Suprapubic skin (tissue), 4 donors: ENCODE results near the gene WFDC2. TPM values are rescaled to one million over a fixed set of nuclear protein-coding genes. Genes with fewer than 3 reads are reported as not detected.

ENCODE experiments used
- DNase-seq, 2 donors: peaks; one replicate each; pipeline ENCODE4 v3.0.0-alpha.2; 2019; ENCODE audit warnings: low spot score in 2 of 2
- H3K27ac ChIP-seq: fragments of 200-600 bp; sonication (generic); one replicate; pipeline ENCODE4 v1.5.1; 2019
- H3K27me3 ChIP-seq: fragments of 200-600 bp; sonication (generic); one replicate; pipeline ENCODE4 v1.5.1; 2019
- H3K36me3 ChIP-seq: fragments of 200-600 bp; sonication (generic); one replicate; pipeline ENCODE4 v1.5.1; 2019
- H3K4me1 ChIP-seq: fragments of 200-600 bp; sonication (generic); one replicate; pipeline ENCODE4 v1.5.1; 2019
- H3K4me3 ChIP-seq: fragments of 200-600 bp; sonication (generic); one replicate; pipeline ENCODE4 v1.5.1; 2019; ENCODE audit warnings: mild to moderate bottlenecking
- H3K9me3 ChIP-seq: fragments of 200-600 bp; sonication (generic); one replicate; pipeline ENCODE4 v1.5.1; 2019
- CTCF ChIP-seq, 2 donors: fragments of 200-600 bp in 1 of 2; fragments of 450-650 bp in 1 of 2; sonication (generic) in 1 of 2; IDR thresholded peaks; one replicate each; pipeline ENCODE4 v1.5.1; 2016 to 2019; ENCODE audit warnings: antibody characterized with exemption in 2 of 2, mild to moderate bottlenecking in 1 of 2, moderate library complexity in 1 of 2
- EP300 ChIP-seq: sonication (generic); formaldehyde crosslinking; IDR thresholded peaks from one replicate; pipeline ENCODE4 v1.6.1; 2017; ENCODE audit warnings: antibody characterized with exemption
- POLR2A ChIP-seq, 2 donors: fragments of 450-650 bp; IDR thresholded peaks; one replicate each; pipeline ENCODE4 v1.6.1; 2017; ENCODE audit warnings: antibody characterized with exemption in 2 of 2, mild to moderate bottlenecking in 2 of 2, moderate library complexity in 2 of 2
- POLR2AphosphoS5 ChIP-seq, 3 donors: sonication (generic); formaldehyde crosslinking; IDR thresholded peaks; one replicate each; pipeline ENCODE4 v1.6.1; 2017; ENCODE audit warnings: antibody characterized with exemption in 3 of 3
- WGBS: methylation state at CpG from one replicate; pipeline ENCODE4 v1.1.5; 2018; 5-methylcytosine and 5-hydroxymethylcytosine counted together
- total RNA-seq, 4 donors: library from RNA; depleted of rRNA; stranded (reverse); fragments of >200 nt; gene quantifications; one replicate each; pipeline ENCODE4 v1.1.0, GENCODE V29; 2016

Gene WFDC2
- total RNA-seq, 4 donors from 2014 or later, result 29.6 to 58.0 (median 34.1) TPM

- Histone ChIP-seq H3K9me3 (no peaks in the 10 kb centered on the region), H3K36me3 (no peaks in the 10 kb centered on the region), H3K4me3 (no peak overlapping the region)
Measured at GRCh38 chr20:45501600-45501999, 32.0 kb downstream of the WFDC2 start.

GRCh38 chr20:45502561-45502960 lies 33.0 kb downstream of the WFDC2 start:
- H3K9me3 ChIP-seq, result no peaks in the 10 kb centered on the region
- no peaks in the 10 kb centered on the region for H3K36me3 ChIP-seq
- H3K27me3 ChIP-seq, result peaks cover 29% of the 10 kb centered on the region
- no peak for DNase-seq
- TF ChIP-seq EP300 (no peak), CTCF (IDR thresholded peaks at IDR 0.05) (no peak), POLR2A (IDR thresholded peaks at IDR 0.05) (no peak), POLR2AphosphoS5 (IDR thresholded peaks at IDR 0.05) (no peak)
- no peak overlapping the region for H3K4me3 ChIP-seq
- WGBS, result 63% methylated on average over 1 of the region's 1 CpG
- H3K4me1 ChIP-seq, result no peaks in the 10 kb centered on the region
- no peak overlapping the region for H3K27ac ChIP-seq

More at GRCh38 chr20:45501600-45501999, 32.0 kb downstream of the WFDC2 start:
- Histone ChIP-seq H3K27ac (no peak overlapping the region), H3K27me3 (peaks cover 33% of the 10 kb centered on the region), H3K4me1 (no peaks in the 10 kb centered on the region)
- WGBS, result 89% methylated on average over 1 of the region's 1 CpG
- no peak for TF ChIP-seq POLR2AphosphoS5 (IDR thresholded peaks at IDR 0.05)
- TF ChIP-seq CTCF (IDR thresholded peaks at IDR 0.05), result no peak
- no peak for TF ChIP-seq EP300
- TF ChIP-seq POLR2A (IDR thresholded peaks at IDR 0.05), result no peak
- no peak for DNase-seq

- TF ChIP-seq CTCF (IDR thresholded peaks at IDR 0.05), result no peak
- TF ChIP-seq EP300, result no peak
- TF ChIP-seq POLR2AphosphoS5 (IDR thresholded peaks at IDR 0.05), result no peak
- no peak for TF ChIP-seq POLR2A (IDR thresholded peaks at IDR 0.05)
- Histone ChIP-seq H3K4me3 (no peak overlapping the region), H3K4me1 (no peaks in the 10 kb centered on the region), H3K27me3 (peaks cover 20% of the 10 kb centered on the region), H3K9me3 (no peaks in the 10 kb centered on the region), H3K36me3 (no peaks in the 10 kb centered on the region), H3K27ac (no peak overlapping the region)
- DNase-seq, result no peak
- WGBS, result 53% methylated on average over 2 of the region's 2 CpGs
Measured at GRCh38 chr20:45503403-45503802, 33.9 kb downstream of the WFDC2 start.

GRCh38 chr20:45506398-45506797 lies 36.8 kb downstream of the WFDC2 start:
- no peaks in the 10 kb centered on the region for H3K36me3 ChIP-seq
- 85% methylated on average over 2 of the region's 2 CpGs for WGBS
- no peak for TF ChIP-seq CTCF (IDR thresholded peaks at IDR 0.05)
- no peak for TF ChIP-seq EP300
- no peak for TF ChIP-seq POLR2A (IDR thresholded peaks at IDR 0.05)
- TF ChIP-seq POLR2AphosphoS5 (IDR thresholded peaks at IDR 0.05), result no peak
- no peak overlapping the region for H3K27ac ChIP-seq
- H3K27me3 ChIP-seq, result peaks cover 3% of the 10 kb centered on the region
- no peak for DNase-seq
- no peaks in the 10 kb centered on the region for H3K9me3 ChIP-seq
- H3K4me3 ChIP-seq, result no peak overlapping the region
- H3K4me1 ChIP-seq, result no peaks in the 10 kb centered on the region

- no peaks in the 10 kb centered on the region for H3K36me3 ChIP-seq
- no peaks in the 10 kb centered on the region for H3K9me3 ChIP-seq
- H3K4me1 ChIP-seq, result no peaks in the 10 kb centered on the region
- 72% methylated on average over 5 of the region's 5 CpGs for WGBS
- no peak for TF ChIP-seq POLR2AphosphoS5 (IDR thresholded peaks at IDR 0.05)
- TF ChIP-seq CTCF (IDR thresholded peaks at IDR 0.05), result no peak
- TF ChIP-seq POLR2A (IDR thresholded peaks at IDR 0.05), result no peak
- no peak for TF ChIP-seq EP300
- H3K4me3 ChIP-seq, result no peak overlapping the region
- no peaks in the 10 kb centered on the region for H3K27me3 ChIP-seq
- H3K27ac ChIP-seq, result no peak overlapping the region
- DNase-seq, result no peak
Measured at GRCh38 chr20:45507011-45507820, 37.7 kb downstream of the WFDC2 start.
